HG02571 (cell line): ENCODE results near the gene ACP2.
A peak's percentile ranks its signal among the peaks of the same experiment; 100 is the strongest.

Source experiments
- ATAC-seq: cut with Tn5 transposase; IDR thresholded peaks from one replicate; pipeline ENCODE4 v1.9.1; 2021; ENCODE audit warnings: mild to moderate bottlenecking, moderate library complexity; ENCODE audit not compliant: unreplicated experiment

Gene ACP2

DNA sequence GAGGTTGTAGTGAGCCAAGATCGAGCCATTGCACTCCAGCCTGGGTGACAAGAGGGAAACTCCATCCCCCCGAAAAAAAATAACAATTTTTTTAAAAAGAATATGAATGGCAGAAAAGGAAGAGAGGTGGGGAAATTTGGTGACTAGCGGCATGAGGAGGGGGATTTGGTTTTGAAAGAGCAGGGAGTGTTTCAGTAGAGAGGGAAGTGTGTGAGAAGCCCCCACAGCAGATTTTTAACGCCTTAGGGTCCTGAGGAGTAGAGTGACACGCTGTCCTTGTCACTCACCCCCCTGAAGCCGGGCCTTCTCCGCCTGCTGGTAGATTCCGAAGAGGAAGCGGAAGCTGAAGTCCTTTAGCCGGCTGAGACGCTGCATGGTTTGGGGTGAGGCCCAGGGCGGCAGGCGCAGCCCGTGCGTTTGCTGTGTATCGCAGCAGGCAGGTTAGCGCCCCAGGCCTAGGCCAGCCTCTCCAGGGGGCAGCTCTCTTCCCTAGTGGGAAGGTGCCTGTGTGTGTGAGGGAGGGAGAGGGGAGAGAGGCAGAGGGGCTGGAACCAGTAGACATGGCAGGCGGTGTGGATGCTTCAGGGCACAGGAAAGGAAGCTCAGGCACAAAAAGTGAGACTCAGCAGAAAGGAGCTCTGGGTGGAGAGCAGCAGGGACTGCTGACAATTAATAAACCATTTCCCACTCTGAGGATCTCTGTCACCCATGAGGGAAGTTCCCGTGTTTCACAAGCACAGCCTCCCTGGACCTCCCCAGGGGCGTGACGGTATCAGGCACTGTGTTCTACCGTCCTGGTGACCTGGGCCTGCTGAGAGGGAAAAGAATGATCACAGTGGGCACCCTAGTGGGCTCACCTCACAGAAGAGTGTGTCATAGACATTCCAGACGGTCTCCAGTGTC is 3.9 kb downstream of the ACP2 start:
- no peak for ATAC-seq

- ATAC-seq = no peak
Measured at GRCh38 chr11:47243454-47243853, 5.2 kb downstream of the ACP2 start.

DNA sequence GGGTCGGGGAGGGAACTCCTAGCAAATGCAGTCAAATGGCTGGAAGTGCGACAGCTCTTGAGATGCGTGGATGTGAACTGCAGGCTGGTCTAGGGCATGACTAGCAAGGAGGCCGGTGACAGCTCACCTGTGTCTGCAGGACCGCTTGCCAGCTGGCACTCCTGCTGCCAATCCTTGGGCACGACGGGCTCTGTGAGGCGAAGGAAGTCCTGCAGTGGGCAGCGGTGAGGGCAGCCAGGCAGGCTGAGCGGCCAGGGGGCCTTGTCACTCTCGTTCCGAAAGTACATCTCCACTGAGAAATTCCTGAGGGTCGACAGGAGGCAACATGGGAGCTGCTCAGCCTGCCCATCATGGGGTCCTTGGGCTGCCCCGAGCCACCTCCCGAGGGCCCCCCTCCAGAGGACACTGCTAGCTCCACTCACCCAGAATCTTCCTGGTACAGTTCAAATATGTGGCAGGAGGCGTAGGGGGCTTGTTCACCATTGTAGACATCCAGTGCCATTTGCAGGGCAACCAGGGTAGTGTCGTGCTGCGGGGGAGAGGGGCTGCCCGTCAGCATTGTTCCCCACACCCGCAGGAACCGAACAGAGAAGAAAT is 5.9 kb downstream of the ACP2 start:
- no peak for ATAC-seq

GRCh38 chr11:47241841-47242301 is 6.7 kb downstream of the ACP2 start:
- ATAC-seq = no peak

DNA sequence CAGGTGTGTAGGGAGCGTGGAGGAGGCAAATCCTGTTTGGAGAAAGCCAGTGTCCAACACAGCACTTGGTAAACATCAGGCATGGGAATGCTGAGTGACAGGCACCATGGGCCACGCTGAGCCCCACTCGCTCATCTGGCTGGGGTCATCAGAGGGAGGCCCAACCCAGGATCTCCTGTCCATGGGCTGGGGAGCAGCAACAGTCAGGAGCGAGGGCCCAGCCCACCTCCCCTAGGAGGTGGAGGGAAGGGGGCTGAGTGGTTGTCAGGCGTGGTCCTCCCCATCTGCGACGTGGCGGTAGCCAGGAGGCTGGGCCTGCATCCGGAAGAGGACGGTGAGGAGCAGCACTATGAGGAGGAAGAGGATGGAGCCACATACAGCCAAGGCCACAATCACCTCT is 8.8 kb downstream of the ACP2 start:
- ATAC-seq = no peak

DNA sequence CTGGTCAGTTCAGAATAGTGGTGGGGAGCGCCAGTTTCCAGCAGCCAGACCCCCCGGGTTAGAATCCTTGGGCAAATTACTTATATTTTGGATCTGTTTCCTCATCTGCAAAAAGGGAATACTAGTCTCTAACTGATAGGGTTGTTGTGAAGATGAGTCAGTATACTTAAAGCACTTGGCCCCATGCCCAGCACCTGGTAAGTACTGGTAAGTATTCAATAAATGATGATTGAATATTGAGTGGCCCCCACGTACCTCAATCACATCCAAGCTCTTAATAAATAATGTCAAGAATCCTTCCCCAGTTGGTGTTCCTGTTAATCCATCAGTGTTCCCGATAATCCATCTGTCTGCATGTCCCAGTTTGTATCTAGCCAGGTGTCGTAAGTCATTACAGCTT is 12.1 kb downstream of the ACP2 start:
- no peak for ATAC-seq

- no peak for ATAC-seq
Measured at GRCh38 chr11:47235163-47235562, 13.5 kb downstream of the ACP2 start.

DNA sequence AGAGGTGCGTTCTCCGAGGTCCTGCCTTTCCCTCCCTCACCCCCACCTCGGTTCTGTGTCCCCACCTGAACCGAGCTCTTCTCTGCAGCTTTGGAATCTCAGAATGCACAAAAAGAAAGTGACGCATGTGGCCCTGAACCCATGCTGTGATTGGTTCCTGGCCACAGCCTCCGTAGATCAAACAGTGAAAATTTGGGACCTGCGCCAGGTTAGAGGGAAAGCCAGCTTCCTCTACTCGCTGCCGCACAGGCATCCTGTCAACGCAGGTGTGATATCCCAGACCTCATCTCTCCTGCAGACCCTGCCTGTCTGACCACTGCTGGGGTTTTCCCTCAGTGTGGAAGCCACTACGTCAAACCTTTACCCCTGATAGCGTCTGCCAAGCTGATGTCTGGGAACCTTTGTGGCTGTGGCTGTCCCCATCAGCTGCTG is 13.9 kb downstream of the ACP2 start:
- ATAC-seq = no peak

DNA sequence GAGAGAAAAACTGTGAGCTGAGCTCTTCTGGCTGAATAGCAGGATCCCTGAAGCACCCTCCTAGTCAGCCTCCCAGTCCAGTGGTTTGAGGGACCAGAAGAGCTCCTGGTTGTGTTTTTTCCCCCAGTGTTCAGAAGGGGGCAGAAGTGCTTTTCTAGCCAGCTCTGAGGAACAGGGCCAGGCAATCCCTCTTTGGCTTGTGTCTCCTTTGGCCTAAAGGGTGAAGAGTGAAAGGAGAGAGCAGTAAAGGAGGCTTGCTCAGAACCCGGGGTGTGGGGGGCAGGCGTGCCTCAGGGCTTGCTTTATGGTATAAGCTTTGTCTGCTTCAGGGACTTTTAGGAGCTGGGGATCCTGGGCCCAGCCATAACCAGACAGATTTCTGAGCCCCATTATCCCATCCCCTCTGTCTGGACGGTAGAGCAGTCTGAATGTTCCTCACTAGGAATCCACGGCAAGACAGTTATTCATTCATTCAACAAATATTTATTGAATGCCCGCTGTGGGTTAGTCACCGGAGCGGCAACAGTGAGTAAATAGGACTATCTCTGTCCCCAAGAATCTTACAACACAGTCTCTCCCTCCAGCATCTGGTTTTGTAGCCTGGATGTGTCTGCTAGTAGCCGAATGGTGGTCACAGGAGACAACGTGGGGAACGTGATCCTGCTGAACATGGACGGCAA is 14.5 kb downstream of the ACP2 start:
- no peak for ATAC-seq

DNA sequence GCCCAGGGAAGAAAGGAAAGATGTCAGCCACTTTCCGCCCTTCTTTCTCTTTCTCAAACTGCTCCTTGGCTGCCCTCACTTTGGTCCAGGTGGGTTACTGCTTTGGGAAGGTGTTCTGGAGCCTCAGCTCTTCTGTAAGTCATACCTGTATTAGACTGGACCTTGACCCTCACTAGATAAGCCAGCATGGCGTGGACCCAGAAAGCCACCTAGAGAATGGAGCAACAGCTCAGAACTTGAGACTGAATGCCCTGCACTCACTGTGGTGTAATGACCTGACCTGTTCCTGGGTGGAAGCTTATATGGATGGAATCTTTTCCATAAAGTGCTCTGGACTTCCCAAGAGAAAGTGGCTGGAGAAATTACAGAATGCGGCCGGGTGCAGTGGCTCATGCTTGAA is 15.6 kb downstream of the ACP2 start:
- ATAC-seq = no peak

DNA sequence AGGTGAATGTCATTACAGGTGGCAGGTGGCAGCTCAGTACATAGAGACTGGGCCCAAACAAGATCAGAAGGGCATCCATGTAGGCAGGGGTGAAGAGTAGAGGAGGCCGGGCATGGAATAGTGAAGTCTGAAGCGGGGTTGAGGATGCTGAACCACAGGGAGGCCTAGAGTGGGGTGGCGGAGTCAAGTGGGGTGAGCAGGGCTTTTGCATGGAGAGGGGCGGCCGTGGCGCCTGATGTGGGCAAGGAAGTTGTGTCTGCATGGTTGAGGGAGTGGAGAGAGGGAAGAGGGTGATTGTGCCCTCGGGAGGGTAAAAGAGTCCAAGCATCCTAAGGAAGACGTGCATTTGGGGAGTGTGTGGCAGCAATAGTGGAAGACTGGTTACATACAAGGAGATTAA is 19.5 kb downstream of the ACP2 start:
- ATAC-seq = no peak

- ATAC-seq = peak; percentile 74
Measured at GRCh38 chr11:47225552-47226400, 22.8 kb downstream of the ACP2 start.

GRCh38 chr11:47222696-47223095 is 25.9 kb downstream of the ACP2 start:
- ATAC-seq = no peak

GRCh38 chr11:47220401-47220821 is 28.2 kb downstream of the ACP2 start:
- ATAC-seq = no peak

GRCh38 chr11:47216121-47216798 is 32.4 kb downstream of the ACP2 start:
- ATAC-seq = peak; percentile 27

GRCh38 chr11:47215366-47215910 is 33.2 kb downstream of the ACP2 start:
- ATAC-seq = no peak

- ATAC-seq = peak; percentile 54
Measured at GRCh38 chr11:47213950-47214565, 34.6 kb downstream of the ACP2 start.

DNA sequence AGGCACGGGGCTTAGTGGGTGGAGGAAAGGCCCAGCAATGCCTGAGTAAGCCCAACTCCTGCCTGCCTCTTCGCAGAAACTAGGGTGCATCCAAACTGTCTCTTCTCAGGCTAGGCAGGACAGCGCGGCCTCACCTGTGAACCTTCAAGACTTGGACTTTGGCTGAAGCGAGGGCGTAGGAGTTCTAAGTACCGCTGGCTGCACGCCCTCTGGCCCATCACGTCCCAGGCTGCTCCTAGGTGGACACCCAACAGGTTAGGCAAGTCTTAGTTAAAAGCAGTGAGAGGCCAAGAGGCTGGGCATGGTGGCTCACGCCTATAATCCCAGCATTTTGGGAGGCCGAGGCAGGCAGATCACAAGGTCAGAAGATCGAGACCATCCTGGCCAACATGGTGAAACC is 35.7 kb downstream of the ACP2 start:
- ATAC-seq = no peak

DNA sequence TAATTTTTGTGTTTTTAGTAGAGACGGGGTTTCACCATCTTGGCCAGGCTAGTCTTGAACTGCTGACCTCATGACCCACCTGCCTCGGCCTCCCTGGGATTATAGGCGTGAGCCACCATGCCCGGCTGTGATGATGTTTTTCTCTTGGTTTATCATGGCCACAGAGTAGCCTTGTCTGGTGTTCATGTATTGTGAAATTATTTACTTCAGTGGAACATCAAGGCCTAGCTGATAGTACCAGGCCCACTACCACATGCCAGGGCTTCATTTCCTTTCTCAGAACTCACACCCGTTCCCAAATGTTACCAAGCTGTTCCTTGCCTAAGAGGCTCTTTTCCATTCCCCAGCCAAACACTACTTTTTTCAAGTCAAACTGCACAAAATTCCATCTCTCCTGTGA is 40.0 kb downstream of the ACP2 start:
- ATAC-seq = no peak
